BLaER1 treated with 17β-estradiol and CSF1 and Interleukin-3, amounts not matched to agents 10 nM and 100 nM (cell line): Measurements from ENCODE around the gene ACTG1.
A peak's percentile ranks its signal among the peaks of the same experiment; 100 is the strongest.

ENCODE experiments used
- H3K27ac ChIP-seq, 11 experiments: shearing (Covaris generic); formaldehyde crosslinking; 2 replicates each; pipeline ENCODE4 v1.8.1; 2022
- H3K27me3 ChIP-seq, 11 experiments: shearing (Covaris generic); formaldehyde crosslinking; 2 replicates each; pipeline ENCODE4 v1.8.1; 2022
- H3K36me3 ChIP-seq, 11 experiments: shearing (Covaris generic); formaldehyde crosslinking; 2 replicates each; pipeline ENCODE4 v1.8.1; 2022
- H3K4me1 ChIP-seq, 10 experiments: shearing (Covaris generic); formaldehyde crosslinking; 2 replicates each; pipeline ENCODE4 v1.8.1; 2022
- H3K4me2 ChIP-seq, 11 experiments: shearing (Covaris generic); formaldehyde crosslinking; 2 replicates each; pipeline ENCODE4 v1.8.1; 2022
- H3K4me3 ChIP-seq, 10 experiments: shearing (Covaris generic); formaldehyde crosslinking; 2 replicates each; pipeline ENCODE4 v1.8.1; 2022
- H3K9ac ChIP-seq, 11 experiments: shearing (Covaris generic); formaldehyde crosslinking; 2 replicates each; pipeline ENCODE4 v1.8.1; 2022
- H3K9me3 ChIP-seq, 11 experiments: shearing (Covaris generic); formaldehyde crosslinking; replicated peaks in 1 of 11; 2 replicates each; pipeline ENCODE4 v1.8.1; 2022
- H4K20me1 ChIP-seq, 11 experiments: shearing (Covaris generic); formaldehyde crosslinking; 2 replicates each; pipeline ENCODE4 v1.8.1; 2022
- Cebpa-rat ChIP-seq, 11 experiments: shearing (Covaris generic); IDR thresholded peaks; 2 replicates each; pipeline ENCODE4 v1.8.1; 2022

Gene ACTG1

DNA sequence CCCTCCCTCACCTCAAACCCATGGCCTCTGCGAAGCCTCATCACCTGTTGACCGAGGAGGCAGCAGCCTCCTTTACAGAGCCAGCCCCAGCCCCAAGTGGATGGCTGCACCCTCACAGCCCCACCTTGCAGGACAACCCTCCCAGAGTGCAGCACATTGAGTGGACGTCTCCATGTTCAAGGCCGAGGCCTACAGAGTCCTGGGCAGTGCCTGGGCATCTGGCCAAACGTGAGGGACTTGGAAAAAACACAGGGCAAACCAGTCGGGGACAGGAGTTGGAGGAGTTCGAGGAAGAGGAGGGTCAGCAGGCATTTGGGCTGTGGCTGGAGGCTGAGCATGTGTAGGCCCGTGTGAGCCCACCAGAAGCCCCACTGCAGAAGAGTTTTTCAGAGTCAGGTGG, 39.6 kb downstream of the ACTG1 start:
- H3K9ac ChIP-seq, result no peak overlapping the region
- H3K27ac ChIP-seq, result no peak overlapping the region
- H3K4me1 ChIP-seq, result peaks cover 13 to 90% (median 77%) of the 10 kb centered on the region in 10 experiments

DNA sequence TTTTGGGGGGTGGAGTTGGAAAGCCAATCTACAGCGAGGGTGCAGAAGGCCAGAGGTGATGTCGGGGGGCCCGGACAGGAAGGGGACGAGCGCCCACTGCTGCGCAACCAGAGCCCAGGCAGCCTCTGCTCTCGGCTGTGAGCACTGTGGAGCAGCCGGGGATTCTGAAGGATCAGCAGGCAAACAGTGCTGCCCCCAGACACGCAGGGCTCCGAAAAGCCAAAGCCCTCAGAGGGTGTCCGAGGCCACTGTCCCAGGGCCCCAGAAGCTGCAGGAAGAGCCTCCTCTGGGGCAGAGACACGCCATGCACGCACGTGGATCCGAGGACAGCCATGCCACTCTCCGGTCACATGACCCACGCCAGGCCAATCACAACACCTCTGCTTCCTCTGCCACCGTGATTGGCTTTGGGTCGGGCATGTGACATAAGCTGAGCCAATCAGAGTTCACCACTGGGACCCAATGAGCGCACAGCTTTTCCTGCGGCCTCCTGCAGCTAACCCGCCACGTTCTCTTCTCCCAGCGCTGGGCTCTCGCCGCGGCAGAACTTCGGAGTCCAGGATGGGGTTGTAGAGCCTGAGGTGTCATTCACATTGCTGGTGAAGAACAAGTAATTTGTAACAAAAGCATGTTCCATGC, 40.7 kb downstream of the ACTG1 start:
- H3K4me1 ChIP-seq, result peaks cover 13 to 94% (median 87%) of the 10 kb centered on the region in 10 experiments
- peaks cover 0 to 5% (median 0%) of the 10 kb centered on the region in 11 experiments; a peak in 2 of 22 replicates for H3K9me3 ChIP-seq
- peak overlapping the region in 7 of 11 experiments; percentile 42 to 86 (median 77); a peak in 10 of 22 replicates for H3K4me2 ChIP-seq
- H3K4me3 ChIP-seq, result no peak overlapping the region
- peaks cover 0 to 8% (median 0%) of the 10 kb centered on the region in 11 experiments; a peak in 4 of 22 replicates for H3K36me3 ChIP-seq
- peak overlapping the region in 2 of 11 experiments; percentile 24 to 56; a peak in 2 of 22 replicates for H3K9ac ChIP-seq
- peaks cover 0 to 19% (median 0%) of the 10 kb centered on the region in 11 experiments; a peak in 5 of 22 replicates for H3K27me3 ChIP-seq
- H3K27ac ChIP-seq, result peak overlapping the region in 3 of 11 experiments; percentile 23 to 55 (median 51); a peak in 3 of 22 replicates
- no peak for TF ChIP-seq Cebpa-rat (IDR thresholded peaks at IDR 0.05)
- peaks cover 0 to 17% (median 7%) of the 10 kb centered on the region in 11 experiments; a peak in 6 of 22 replicates for H4K20me1 ChIP-seq

More for the DNA sequence above, 39.6 kb downstream of the ACTG1 start:
- H3K4me3 ChIP-seq, result no peak overlapping the region
- TF ChIP-seq Cebpa-rat (IDR thresholded peaks at IDR 0.05), result no peak
- peaks cover 0 to 19% (median 0%) of the 10 kb centered on the region in 11 experiments; a peak in 5 of 22 replicates for H3K27me3 ChIP-seq
- H3K4me2 ChIP-seq, result peak overlapping the region in 8 of 11 experiments; percentile 20 to 86 (median 70); a peak in 14 of 22 replicates
- H4K20me1 ChIP-seq, result peaks cover 0 to 6% (median 0%) of the 10 kb centered on the region in 11 experiments; a peak in 4 of 22 replicates
- peaks cover 0 to 5% (median 0%) of the 10 kb centered on the region in 11 experiments; a peak in 2 of 22 replicates for H3K9me3 ChIP-seq
- H3K36me3 ChIP-seq, result no peaks in the 10 kb centered on the region; a peak in 1 of 22 replicates

DNA sequence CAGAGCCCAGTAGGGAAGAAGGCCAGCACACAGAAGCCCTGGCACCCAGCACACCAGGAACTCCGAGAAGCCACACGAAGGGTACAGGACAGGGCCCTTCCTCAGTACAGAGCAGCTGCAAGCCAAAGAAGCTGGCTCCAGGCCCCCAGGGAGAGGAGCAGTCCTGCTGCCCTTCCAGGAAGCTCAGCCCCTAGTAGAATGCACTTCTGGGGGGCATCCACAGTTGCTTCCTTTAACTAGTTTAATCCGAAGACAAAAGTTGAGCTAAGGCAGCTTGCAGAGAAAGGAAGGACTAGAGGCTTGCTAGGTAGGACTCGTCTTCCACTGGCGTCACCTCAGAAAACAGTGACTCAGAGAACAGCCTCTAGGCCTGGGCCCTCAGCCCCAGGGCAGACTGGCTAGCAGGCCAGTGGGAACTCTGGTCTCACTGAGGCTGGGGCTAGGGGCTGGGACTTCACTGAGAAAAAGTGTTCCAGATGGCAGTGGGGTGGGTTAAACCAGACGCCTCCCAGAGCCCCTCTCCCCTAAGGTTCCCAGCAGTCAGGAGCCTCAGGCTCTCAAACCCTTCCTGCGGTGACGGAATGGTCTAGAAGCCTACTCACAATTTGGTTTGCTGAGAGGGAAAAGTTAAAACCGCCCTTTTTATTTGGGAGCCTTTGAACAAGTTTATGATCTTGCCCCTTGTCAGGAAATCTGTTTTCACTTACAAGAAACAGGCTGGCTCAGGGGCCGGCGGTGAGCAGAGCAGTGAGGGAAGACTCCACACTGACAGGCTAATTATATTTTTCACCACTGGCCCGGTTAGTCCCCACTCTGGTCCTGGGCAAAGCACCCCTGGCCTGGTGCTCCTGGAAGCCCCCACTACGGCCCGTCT, 41.4 kb downstream of the ACTG1 start:
- Histone ChIP-seq H3K27ac (peak overlapping the region in 7 of 11 experiments; percentile 23 to 62 (median 51); a peak in 14 of 22 replicates), H3K4me2 (peak overlapping the region in 10 of 11 experiments; percentile 15 to 86 (median 66); a peak in 19 of 22 replicates), H3K9me3 (no peaks in the 10 kb centered on the region; a peak in 1 of 22 replicates), H3K4me3 (no peak overlapping the region), H3K9ac (peak overlapping the region in 7 of 11 experiments; percentile 2 to 56 (median 31); a peak in 11 of 22 replicates), H4K20me1 (peaks cover 0 to 24% (median 8%) of the 10 kb centered on the region in 11 experiments; a peak in 6 of 22 replicates), H3K36me3 (peaks cover 0 to 15% (median 6%) of the 10 kb centered on the region in 11 experiments; a peak in 10 of 22 replicates), H3K4me1 (peaks cover 13 to 100% (median 95%) of the 10 kb centered on the region in 10 experiments), H3K27me3 (peaks cover 0 to 19% (median 0%) of the 10 kb centered on the region in 11 experiments; a peak in 5 of 22 replicates)
- TF ChIP-seq Cebpa-rat (IDR thresholded peaks at IDR 0.05), result no peak

DNA sequence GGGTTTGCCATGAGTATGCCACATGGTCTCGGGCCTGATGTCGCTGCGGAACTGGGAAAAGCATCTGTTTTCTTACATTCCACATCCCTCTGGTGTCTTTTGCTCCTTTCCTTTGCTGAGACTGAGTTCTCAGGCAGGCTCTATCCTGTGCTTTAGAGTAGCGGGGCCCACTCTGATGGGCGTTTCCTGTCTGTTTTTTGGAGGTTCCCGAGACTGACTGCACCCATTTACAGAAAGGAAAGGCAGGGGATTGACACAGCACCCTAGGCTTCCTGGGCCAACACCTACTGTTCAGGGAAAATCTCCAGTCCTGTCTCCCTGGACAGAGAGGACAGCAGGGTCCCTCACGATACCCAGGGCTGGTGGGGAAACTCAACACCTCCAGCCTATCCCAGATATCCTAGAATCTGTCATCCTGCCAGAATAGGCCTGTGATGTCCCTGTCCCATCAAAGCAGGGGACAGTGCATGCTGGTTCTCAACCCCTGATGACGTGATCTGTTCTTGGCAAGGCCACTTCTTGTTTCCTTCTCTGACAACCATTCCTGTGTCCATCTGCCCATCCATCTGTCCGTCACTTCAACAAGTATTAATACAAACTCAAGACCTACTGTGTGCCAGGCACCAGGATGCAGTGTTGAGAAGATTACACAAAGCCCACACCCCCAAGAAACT, 42.2 kb downstream of the ACTG1 start:
- H3K4me1 ChIP-seq, result peaks cover 6 to 100% (median 95%) of the 10 kb centered on the region in 10 experiments
- H3K4me2 ChIP-seq, result peak overlapping the region in 9 of 11 experiments; percentile 42 to 86 (median 69); a peak in 18 of 22 replicates
- H3K27me3 ChIP-seq, result peaks cover 0 to 17% (median 0%) of the 10 kb centered on the region in 11 experiments; a peak in 5 of 22 replicates
- H3K9ac ChIP-seq, result peak overlapping the region in 6 of 11 experiments; percentile 24 to 56 (median 35); a peak in 11 of 22 replicates
- H3K36me3 ChIP-seq, result peaks cover 0 to 22% (median 7%) of the 10 kb centered on the region in 11 experiments; a peak in 11 of 22 replicates
- H3K27ac ChIP-seq, result peak overlapping the region in 7 of 11 experiments; percentile 23 to 62 (median 51); a peak in 13 of 22 replicates
- H3K9me3 ChIP-seq, result no peaks in the 10 kb centered on the region; a peak in 1 of 22 replicates
- TF ChIP-seq Cebpa-rat (IDR thresholded peaks at IDR 0.05), result no peak
- no peak overlapping the region for H3K4me3 ChIP-seq
- peaks cover 0 to 31% (median 8%) of the 10 kb centered on the region in 11 experiments; a peak in 7 of 22 replicates for H4K20me1 ChIP-seq

DNA sequence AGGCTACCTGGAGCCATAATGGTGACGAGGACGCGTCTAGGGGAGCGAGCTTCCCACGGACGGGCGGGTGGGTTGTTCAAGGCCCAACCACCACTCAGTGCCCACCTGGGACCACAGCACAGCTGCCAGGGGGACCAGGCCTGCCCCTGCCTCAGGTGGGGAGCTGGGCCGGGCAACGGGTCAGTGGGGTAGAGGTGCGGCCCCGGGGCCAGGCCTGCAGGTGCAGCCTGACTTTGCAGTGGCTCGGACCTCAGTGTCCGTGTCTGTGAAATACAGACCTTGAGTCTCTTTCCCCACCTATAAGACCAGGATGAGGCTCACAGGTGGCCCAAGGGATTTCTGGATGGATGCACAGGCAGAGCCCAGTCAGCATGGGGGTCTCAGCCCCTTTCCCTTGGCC, 43.3 kb downstream of the ACTG1 start:
- Histone ChIP-seq H3K4me1 (peaks cover 0 to 100% (median 95%) of the 10 kb centered on the region in 10 experiments; a peak in 16 of 20 replicates), H3K9ac (peak overlapping the region in 1 of 11 experiments; percentile 13; a peak in 1 of 22 replicates), H3K27ac (no peak overlapping the region; a peak in 1 of 22 replicates), H3K9me3 (no peaks in the 10 kb centered on the region; a peak in 1 of 22 replicates), H3K36me3 (peaks cover 0 to 34% (median 11%) of the 10 kb centered on the region in 11 experiments; a peak in 13 of 22 replicates), H3K4me3 (no peak overlapping the region), H4K20me1 (peaks cover 0 to 42% (median 8%) of the 10 kb centered on the region in 11 experiments; a peak in 7 of 22 replicates), H3K27me3 (peaks cover 0 to 7% (median 0%) of the 10 kb centered on the region in 11 experiments; a peak in 3 of 22 replicates), H3K4me2 (peak overlapping the region in 8 of 11 experiments; percentile 36 to 86 (median 73); a peak in 14 of 22 replicates)
- TF ChIP-seq Cebpa-rat (IDR thresholded peaks at IDR 0.05), result no peak

DNA sequence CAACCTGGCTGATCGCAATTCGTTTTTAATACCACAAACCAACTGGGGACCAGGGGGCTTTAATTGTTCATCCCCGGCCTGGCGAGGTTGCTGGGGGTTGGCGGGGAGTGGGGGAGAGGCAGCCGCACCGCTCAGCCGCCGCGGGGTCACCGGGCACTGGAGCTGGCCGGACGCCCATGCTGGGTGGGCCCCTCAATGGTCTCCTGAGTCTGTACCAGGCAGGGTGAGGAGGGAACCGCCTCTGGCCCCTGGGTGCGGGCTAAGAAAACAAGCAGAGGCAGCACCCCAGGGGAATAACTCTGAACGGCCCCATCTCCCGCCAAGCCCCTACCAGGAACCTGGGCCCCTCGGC, 43.9 kb downstream of the ACTG1 start:
- Histone ChIP-seq H3K27ac (no peak overlapping the region), H3K9ac (peak overlapping the region in 2 of 11 experiments; percentile 2 to 24; a peak in 2 of 22 replicates), H3K9me3 (no peaks in the 10 kb centered on the region; a peak in 1 of 22 replicates), H3K4me2 (peak overlapping the region in 8 of 11 experiments; percentile 36 to 86 (median 68); a peak in 16 of 22 replicates), H3K4me3 (no peak overlapping the region), H4K20me1 (peaks cover 0 to 48% (median 8%) of the 10 kb centered on the region in 11 experiments; a peak in 7 of 22 replicates), H3K36me3 (peaks cover 0 to 39% (median 16%) of the 10 kb centered on the region in 11 experiments; a peak in 14 of 22 replicates), H3K4me1 (peaks cover 0 to 100% (median 91%) of the 10 kb centered on the region in 10 experiments; a peak in 16 of 20 replicates), H3K27me3 (peaks cover 0 to 3% (median 0%) of the 10 kb centered on the region in 11 experiments; a peak in 2 of 22 replicates)
- TF ChIP-seq Cebpa-rat (IDR thresholded peaks at IDR 0.05), result no peak

DNA sequence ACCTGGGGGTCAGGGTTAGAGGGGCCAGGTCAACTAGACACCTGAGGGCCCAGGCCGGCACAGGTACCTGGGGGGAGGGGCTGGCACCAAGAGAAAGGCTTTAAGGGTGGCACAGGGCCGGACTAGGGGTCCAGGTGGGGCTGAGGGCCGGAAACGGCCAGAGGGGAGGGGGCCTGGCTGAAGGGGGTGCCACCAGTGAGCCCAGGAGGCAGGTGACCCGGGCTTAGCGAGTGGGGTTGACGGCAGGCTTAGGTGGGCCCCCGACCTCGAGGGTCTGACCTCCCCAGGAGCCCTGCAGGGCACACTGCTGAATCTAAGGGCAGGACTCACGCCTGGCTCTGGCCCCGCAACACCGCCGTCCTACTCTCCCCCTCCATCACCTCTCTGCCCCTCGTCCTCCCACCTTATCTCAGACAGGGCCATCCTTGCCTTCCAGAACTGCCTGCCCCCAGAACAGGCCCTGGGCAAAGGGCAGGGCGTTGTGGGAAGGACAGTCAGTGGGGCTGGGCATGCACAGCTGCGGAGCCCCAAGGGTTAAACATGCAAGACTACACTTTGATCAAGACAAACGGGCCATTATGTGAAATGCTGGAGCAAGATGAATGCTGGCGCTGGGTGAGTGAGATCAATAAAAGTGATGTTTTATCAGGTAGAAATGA, 44.4 kb downstream of the ACTG1 start:
- no peak for TF ChIP-seq Cebpa-rat (IDR thresholded peaks at IDR 0.05)
- peak overlapping the region in 3 of 11 experiments; percentile 2 to 24 (median 7); a peak in 3 of 22 replicates for H3K9ac ChIP-seq
- no peaks in the 10 kb centered on the region for H3K27me3 ChIP-seq
- peaks cover 0 to 100% (median 87%) of the 10 kb centered on the region in 10 experiments; a peak in 16 of 20 replicates for H3K4me1 ChIP-seq
- peak overlapping the region in 8 of 11 experiments; percentile 36 to 86 (median 68); a peak in 16 of 22 replicates for H3K4me2 ChIP-seq
- H3K36me3 ChIP-seq, result peaks cover 0 to 44% (median 21%) of the 10 kb centered on the region in 11 experiments; a peak in 15 of 22 replicates
- H4K20me1 ChIP-seq, result peaks cover 0 to 53% (median 8%) of the 10 kb centered on the region in 11 experiments; a peak in 7 of 22 replicates
- no peaks in the 10 kb centered on the region; a peak in 1 of 22 replicates for H3K9me3 ChIP-seq
- no peak overlapping the region for H3K27ac ChIP-seq
- H3K4me3 ChIP-seq, result no peak overlapping the region
